Right cardiac atrium (tissue), 5 donors: ENCODE results near the gene OGFOD2. TPM values are rescaled to one million over a fixed set of nuclear protein-coding genes. Genes with fewer than 3 reads are reported as not detected.

Experiments used
- ATAC-seq, 2 donors: fragments of 200-7000 bp; cut with Tn5 transposase; one replicate each; pipeline versions ENCODE4 v1.8.0 to v1.9.1; 2020; ENCODE audit warnings: moderate library complexity in 2 of 2, mild to moderate bottlenecking in 1 of 2
- DNase-seq, 3 donors: peaks; one replicate each; pipeline ENCODE4 v3.0.0-alpha.2; 2020
- H3K27ac ChIP-seq: one replicate; pipeline ENCODE4 v1.5.1; 2013; ENCODE audit warnings: mild to moderate bottlenecking, low read length, control low read depth, moderate library complexity
- H3K27me3 ChIP-seq: one replicate; pipeline ENCODE4 v1.6.1; 2013; ENCODE audit not compliant: control insufficient read depth, insufficient read depth
- H3K4me1 ChIP-seq: one replicate; pipeline ENCODE4 v1.6.1; 2013; ENCODE audit warnings: low read length; ENCODE audit not compliant: control insufficient read depth, insufficient read depth
- H3K4me3 ChIP-seq: one replicate; pipeline ENCODE4 v1.5.1; 2013; ENCODE audit warnings: low read length, control low read depth
- H3K9me3 ChIP-seq: one replicate; pipeline ENCODE4 v1.6.1; 2013; ENCODE audit warnings: low read length; ENCODE audit not compliant: control insufficient read depth
- WGBS: extraction: QIAGEN DNeasy Blood & Tissue Kit; methylation state at CpG from one replicate; pipeline ENCODE4 v1.1.7; 2013; 5-methylcytosine and 5-hydroxymethylcytosine counted together
- intact Hi-C, 4 donors: fragments of 100-400 bp; cut with DNase I; formaldehyde crosslinking; loops; one replicate each; pipeline versions ENCODE4 v1.11.0 to v1.14.0; 2022 to 2023
- polyA plus RNA-seq: library from polyadenylated mRNA; stranded (reverse); fragments of 200-250 nt; gene quantifications from one replicate; pipeline ENCODE4 v1.2.3, GENCODE V29; 2013
- total RNA-seq, 4 donors: library from RNA; stranded (reverse); fragmentation: NEBNext Ultra II Directional; extraction: Animal tissue kit (Norgen Biotek cat#: 25700); gene quantifications; one replicate each; pipeline ENCODE4 v1.2.1, GENCODE V29; 2021
- donor health status: healthy with polysubstance abuse.
- donor health status: DM: no; HTN: yes; CAD: no.
- donor health status: DM: no; HTN: no; CAD: no.
- donor health status: DM: no; HTN: yes; CAD: no; lungs with severe emphysema.
- donor health status: DM: yes; HTN: yes; CAD: no.

Gene OGFOD2
- total and polyA plus RNA-seq, 5 donors = 9.6 to 17.8 (median 14.6) TPM

DNA sequence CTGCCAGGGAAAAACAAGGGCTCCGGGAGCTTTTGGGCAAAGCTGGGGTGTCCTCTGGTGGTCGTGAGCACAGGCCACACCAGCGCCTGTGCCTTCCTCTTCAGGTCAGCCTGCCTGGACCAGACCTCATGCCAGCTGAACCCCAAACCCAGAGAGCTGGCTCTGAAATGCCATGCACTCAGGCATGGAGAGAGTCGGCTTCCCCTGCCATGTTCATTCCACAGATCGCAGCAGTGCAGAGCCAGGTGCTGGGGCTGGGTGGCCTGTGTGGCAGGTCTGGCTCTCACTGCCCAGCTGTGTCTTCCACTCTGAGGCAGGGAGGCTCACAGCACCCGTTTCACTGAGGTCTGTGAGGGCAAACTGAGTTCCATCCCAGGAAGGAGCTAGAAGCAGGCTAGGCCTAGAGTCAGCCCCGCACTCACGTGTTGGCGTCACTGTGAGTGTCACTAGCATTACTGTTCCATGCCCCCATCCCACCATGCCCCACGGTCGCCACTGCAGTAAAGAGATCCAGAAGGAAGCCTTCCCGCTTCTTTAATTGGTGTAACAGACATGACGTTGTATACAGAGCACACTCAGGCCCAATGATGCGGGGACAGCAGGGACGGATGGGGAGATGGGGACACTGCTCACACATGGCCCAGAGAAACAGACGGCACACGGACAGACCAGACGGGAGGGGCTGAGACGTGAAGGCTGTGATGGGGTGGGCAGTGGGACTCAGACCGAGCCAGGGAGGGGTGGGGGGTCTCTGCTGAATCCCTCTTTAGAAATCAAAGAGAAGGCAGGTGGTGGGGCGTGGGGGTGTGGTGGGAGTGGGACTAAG lies 8.1 kb downstream of the OGFOD2 start:
- ATAC-seq (no peak), DNase-seq (peak; percentile 12 to 60 (median 44))
- no peaks in the 10 kb centered on the region for H3K9me3 ChIP-seq
- H3K4me1 ChIP-seq = peaks cover 6% of the 10 kb centered on the region
- intact Hi-C loops = loop anchor here in 3 of 4 donors (5.0 to 10.0 kb wide), 3 partner anchors 164 to 259 kb away; partner anchors contain the start of genes MPHOSPH9 (in 1 of the 3) and MTRFR (in 1 of the 3)
- WGBS = 64% methylated on average over 21 of the region's 21 CpGs
- no peak overlapping the region for H3K4me3 ChIP-seq
- H3K27me3 ChIP-seq = no peaks in the 10 kb centered on the region
- no peak overlapping the region for H3K27ac ChIP-seq

DNA sequence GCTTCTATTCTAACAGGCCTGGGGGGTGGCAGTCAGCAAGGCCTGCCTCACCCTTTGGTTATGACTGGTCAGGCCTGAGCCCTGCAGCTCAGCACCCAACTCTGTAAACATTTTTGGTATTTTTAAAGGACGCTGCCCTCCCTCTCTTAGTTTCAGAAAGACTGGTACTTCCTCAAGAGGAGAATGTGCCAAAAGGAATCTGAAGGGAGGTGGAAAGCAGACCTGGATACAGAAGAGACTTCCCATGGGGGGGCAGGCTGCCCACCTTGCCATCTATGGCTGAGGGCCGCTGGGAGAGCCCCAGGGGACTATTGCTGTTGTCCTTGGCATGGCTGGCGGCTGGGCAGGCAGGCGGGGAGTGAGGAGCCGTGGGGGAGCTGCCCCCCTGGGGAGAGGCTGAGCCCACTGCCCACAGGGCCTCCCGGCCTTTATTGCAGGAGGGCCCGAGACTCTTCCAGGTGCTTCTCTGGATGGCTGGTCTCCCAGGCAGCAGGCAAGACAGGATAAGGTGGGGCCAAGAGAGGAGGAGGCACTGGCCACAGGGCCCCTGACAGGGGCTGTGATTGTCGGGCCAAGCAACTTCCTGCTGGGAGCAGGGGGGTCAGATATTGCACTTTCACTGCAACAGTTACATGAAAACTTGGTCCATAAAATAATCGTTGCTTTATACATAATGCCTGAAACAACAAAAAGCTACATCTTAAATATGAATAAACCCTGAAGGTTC lies 8.9 kb downstream of the OGFOD2 start:
- H3K9me3 ChIP-seq = no peaks in the 10 kb centered on the region
- intact Hi-C loops = loop anchor here in 3 of 4 donors (5.0 to 10.0 kb wide), 3 partner anchors 163 to 258 kb away; partner anchors contain the start of genes MPHOSPH9 (in 1 of the 3) and MTRFR (in 1 of the 3)
- no peaks in the 10 kb centered on the region for H3K27me3 ChIP-seq
- peak overlapping the region; percentile 31 for H3K27ac ChIP-seq
- peaks cover 6% of the 10 kb centered on the region for H3K4me1 ChIP-seq
- ATAC-seq (peak in 1 of 2 donors; percentile 2), DNase-seq (peak; percentile 37 to 74 (median 62))
- H3K4me3 ChIP-seq = no peak overlapping the region
- WGBS = 33% methylated on average over 9 of the region's 9 CpGs

DNA sequence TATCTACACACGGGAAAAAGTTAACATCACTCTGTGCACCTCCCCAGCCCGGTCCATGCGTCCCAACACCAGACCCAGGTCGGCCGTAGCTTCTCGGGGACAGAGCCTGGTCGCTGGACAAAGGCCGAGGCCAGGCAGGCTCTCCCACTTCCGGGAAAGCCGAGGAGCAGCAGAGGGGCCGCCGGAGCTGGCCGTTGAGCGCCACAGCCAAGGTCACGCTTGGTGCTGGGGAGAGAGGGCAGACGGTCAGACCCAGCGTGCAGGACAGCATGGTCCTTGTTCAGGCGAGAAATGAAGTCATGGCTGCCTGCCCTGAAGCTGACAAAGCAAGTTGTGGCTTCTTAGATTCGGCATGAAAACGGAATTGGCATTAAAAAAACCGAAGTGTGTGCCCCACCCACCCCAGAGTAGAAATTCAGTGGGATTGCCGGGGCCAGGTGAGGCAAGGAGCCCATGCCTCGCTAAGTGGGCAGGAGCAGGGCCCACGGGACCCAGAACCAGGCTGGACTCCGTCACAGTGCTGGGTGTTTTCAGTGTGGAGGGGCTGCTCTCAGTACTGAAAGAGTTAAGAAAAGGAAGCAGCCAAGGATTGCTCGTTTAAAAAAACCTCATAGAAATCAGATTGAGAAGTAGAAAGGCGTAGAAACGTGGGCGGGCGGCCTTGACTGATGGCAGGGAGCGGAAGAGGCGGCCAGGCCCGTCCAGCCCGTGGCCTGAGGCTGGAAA lies 9.7 kb downstream of the OGFOD2 start:
- peaks cover 6% of the 10 kb centered on the region for H3K4me1 ChIP-seq

DNA sequence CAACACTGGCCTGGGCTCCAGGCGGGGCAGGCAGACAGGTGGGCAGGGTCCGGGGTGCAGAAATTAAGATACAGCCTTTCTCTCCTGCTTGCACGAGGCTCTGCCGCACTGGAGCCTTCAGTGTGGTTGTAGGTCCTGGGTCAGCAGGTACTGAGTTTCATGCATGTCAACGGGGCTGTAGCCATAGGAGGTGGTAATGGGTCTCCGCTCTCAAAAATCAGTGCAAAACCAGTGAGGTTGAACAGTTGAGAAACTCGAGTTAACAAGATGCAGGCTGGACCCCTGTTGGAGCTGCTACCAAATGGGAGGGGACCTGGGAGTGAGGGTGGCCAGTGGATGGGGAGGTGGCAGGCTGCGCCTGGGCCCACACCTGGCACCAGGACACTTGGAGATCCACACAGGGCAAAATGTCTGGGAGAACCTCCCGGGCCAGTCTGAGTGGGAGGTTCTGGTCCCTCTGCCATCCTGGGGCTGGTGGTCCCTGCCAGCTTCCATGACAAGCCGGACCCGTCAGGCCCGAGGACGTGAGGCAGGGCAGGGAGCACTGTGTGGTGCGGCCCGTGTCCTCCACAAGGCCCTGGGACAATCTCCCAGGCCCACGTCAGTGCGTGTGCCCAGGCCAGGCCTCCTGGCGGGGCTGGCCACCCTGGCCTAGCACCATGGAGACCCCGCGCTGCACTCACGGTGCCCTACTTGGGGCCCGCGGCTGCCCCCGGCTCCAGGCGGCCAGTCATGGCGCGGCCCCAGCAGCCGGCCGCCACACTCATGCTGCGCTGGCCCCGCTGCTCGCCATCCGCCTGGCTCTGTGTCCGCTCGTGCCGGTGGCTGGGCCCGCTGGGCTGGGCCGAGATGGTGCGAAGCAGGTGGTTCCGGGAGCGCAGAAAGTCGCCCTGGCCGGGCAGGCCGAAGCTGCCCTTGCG lies 10.6 kb downstream of the OGFOD2 start:
- intact Hi-C loops = loop anchor here in 1 of 4 donors (10.0 kb wide), 1 partner anchor 249 kb away; the partner anchor contains the start of genes MPHOSPH9 and MTRFR

More for the DNA sequence above, 9.7 kb downstream of the OGFOD2 start:
- Histone ChIP-seq H3K27me3 (no peaks in the 10 kb centered on the region), H3K9me3 (no peaks in the 10 kb centered on the region), H3K4me3 (no peak overlapping the region), H3K27ac (peak overlapping the region; percentile 49)
- 20% methylated on average over 34 of the region's 34 CpGs for WGBS
- intact Hi-C loops = loop anchor here in 3 of 4 donors (5.0 to 10.0 kb wide), 3 partner anchors 163 to 258 kb away; partner anchors contain the start of genes MPHOSPH9 (in 1 of the 3) and MTRFR (in 1 of the 3)
- DNase-seq (peak; percentile 66 to 88 (median 87)), ATAC-seq (peak; percentile 15 to 40)

DNA sequence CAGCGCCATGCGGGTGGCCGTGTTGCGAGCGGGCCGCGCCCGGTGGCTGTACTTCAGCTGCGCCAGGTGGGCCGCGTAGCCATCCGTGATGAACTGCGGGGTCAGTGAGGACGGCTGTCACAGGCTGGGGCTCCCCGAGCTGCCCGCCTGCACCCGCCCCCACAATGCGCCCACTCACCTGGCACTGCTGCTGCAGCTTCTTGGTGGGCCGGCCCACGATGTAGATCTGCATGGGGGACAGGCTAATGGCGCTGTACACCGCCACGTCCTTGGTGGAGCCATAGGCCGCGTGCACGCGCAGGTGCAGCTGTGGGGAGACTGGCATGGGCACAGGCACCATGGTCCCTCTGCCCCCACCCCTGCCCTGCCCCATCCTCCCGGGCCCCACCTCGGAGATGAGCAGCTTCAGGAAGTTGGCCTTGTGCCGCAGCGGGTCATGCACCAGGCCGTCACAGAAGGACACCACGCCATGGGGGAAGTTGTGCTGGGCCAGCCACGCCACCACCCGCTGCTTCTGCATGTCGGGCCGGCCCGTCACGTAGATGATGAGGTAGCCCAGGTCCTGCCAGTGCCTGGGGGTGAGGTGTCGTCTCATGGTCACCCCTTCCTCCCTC lies 11.3 kb downstream of the OGFOD2 start:
- DNase-seq (peak in 2 of 3 donors; percentile 61 to 67), ATAC-seq (no peak)
- Histone ChIP-seq H3K4me3 (no peak overlapping the region), H3K27ac (no peak overlapping the region), H3K27me3 (no peaks in the 10 kb centered on the region), H3K9me3 (no peaks in the 10 kb centered on the region), H3K4me1 (peaks cover 6% of the 10 kb centered on the region)
- intact Hi-C loops = loop anchor here in 1 of 4 donors (10.0 kb wide), 1 partner anchor 248 kb away; the partner anchor contains the start of genes MPHOSPH9 and MTRFR
- 94% methylated on average over 40 of the region's 40 CpGs for WGBS

More for the DNA sequence above, 10.6 kb downstream of the OGFOD2 start:
- H3K4me3 ChIP-seq = no peak overlapping the region
- DNase-seq = peak; percentile 16 to 46 (median 37)
- peaks cover 6% of the 10 kb centered on the region for H3K4me1 ChIP-seq
- H3K9me3 ChIP-seq = no peaks in the 10 kb centered on the region
- H3K27ac ChIP-seq = no peak overlapping the region
- ATAC-seq = no peak
- 88% methylated on average over 45 of the region's 45 CpGs for WGBS
- no peaks in the 10 kb centered on the region for H3K27me3 ChIP-seq

DNA sequence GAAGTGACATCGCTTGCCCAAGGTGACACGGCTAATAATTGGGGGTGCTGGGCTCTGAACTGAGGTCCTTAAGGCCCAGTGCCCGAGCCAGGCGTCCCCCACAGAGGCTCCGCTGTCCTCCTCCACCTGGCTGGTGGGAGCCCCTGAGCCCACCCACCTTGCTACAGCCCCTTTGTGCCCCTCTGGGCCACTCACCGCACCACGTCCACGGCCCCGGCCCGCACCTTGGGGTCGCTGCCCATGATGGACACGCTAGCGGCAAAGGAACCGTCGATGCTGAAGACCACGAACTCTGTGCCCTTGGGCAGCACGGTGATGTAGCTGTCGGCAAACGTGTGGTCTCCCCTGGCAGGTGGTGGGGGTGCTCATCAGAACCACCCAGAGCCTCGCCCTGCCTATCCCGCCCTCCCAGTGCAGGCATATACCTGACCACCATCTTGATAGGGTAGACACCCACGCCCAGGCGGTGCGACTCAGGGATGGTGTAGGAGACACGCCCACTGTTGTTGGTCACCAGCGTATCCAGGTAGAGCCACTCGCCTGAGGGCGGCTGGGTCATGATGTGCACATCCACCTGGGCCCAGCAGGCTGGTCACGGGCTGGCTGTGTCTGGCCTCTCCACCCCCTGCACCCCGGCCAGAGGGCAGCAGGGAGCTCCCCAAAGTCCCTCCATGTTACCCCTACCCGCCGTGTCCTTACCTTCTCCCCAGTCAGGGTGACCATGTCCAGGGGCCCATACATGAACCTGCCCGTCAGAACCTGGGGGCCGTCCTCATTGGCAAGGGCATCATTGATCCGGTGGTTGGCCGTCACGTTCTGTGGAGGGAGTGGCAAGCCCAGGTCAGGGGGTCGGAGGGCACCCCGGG lies 12.3 kb downstream of the OGFOD2 start:
- no peak for ATAC-seq
- intact Hi-C loops = loop anchor here in 1 of 4 donors (10.0 kb wide), 1 partner anchor 247 kb away; the partner anchor contains the start of genes MPHOSPH9 and MTRFR
- peak in 2 of 3 donors; percentile 55 for DNase-seq
- H3K27me3 ChIP-seq = no peaks in the 10 kb centered on the region
- no peaks in the 10 kb centered on the region for H3K9me3 ChIP-seq
- H3K4me3 ChIP-seq = no peak overlapping the region
- 92% methylated on average over 39 of the region's 39 CpGs for WGBS
- no peak overlapping the region for H3K27ac ChIP-seq
- H3K4me1 ChIP-seq = peaks cover 2% of the 10 kb centered on the region

DNA sequence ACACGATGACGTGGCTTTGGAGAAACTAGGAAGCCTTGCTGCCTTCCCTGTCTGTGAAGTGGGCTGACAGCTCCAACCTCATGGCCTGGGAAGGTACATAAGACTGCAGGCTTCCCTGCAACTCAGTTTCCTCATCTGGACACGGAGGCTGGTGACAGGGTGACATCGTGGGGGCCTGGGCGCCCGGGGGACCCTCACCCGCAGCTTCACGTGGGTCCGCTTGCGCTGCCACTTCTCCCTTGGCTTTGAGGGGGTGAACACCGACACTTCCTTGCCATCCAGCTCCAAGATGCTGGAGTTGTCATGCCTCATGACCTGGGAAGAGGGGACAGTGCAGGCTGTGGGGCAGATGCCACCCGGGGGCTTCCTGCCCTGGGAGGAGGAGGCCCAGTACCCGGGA lies 13.0 kb downstream of the OGFOD2 start:
- Histone ChIP-seq H3K27me3 (no peaks in the 10 kb centered on the region), H3K9me3 (no peaks in the 10 kb centered on the region), H3K4me3 (no peak overlapping the region), H3K4me1 (peaks cover under 1% of the 10 kb centered on the region), H3K27ac (no peak overlapping the region)
- intact Hi-C loops = loop anchor here in 1 of 4 donors (10.0 kb wide), 1 partner anchor 247 kb away; the partner anchor contains the start of genes MPHOSPH9 and MTRFR
- DNase-seq (peak in 2 of 3 donors; percentile 27 to 40), ATAC-seq (no peak)
- 91% methylated on average over 13 of the region's 13 CpGs for WGBS

DNA sequence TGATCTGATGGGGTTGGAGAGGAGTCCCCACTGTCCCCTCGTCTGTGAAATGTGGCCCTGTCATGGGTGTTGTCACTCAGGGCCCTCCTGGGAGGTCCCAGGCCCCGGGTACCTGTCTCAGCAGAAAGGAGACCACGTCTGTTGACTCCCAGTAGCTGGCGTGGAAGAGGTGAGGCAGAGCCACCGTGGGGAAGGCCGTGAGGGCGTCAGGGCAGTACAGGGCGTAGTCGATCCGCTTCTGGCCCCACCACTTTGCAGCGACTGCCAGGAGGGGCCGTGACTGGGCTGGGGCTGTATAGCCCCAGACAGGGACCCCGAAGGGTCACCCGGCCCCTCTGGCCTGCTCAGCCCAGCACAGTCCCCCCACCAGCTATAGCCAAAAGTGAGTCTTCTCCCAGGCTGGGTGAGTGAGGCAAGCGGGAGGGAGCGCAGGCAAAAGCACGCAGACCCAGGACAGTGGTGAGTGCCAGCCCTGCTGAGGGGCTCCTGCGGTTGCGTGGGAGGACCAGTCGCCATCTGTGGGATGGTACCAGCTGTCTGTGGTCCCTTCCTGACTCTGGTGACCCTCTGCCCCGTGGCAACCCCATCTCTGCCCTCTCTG lies 13.7 kb downstream of the OGFOD2 start:
- ATAC-seq (no peak), DNase-seq (peak in 2 of 3 donors; percentile 39 to 48)
- Histone ChIP-seq H3K27ac (no peak overlapping the region), H3K4me1 (no peaks in the 10 kb centered on the region), H3K9me3 (no peaks in the 10 kb centered on the region), H3K27me3 (no peaks in the 10 kb centered on the region), H3K4me3 (no peak overlapping the region)
- 92% methylated on average over 21 of the region's 21 CpGs for whole genome bisulfite sequencing
- intact Hi-C loops = loop anchor here in 1 of 4 donors (10.0 kb wide), 1 partner anchor 246 kb away; the partner anchor contains the start of genes MPHOSPH9 and MTRFR
